Measurements from ENCODE around the gene ECT2L.

DNA sequence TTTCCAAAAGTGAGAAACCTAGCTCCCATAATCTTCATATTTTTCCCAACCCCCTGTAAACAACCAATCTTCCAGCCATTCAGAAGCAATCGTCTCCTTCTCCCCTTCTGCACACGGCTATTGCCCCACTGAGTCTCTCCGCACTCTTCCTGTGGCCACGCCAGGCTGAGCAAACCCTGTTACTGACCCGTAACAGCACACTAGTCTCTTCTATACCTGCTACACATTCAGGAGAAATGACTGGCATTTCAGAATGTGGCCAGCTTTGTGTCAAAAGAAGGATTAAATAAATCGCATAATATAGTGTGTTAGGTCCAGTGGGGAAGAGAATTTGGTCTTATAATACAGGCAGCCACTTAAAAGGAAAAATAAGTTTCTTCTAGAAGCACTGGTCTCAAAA is 41.4 kb downstream of the ECT2L start:
- TF ChIP-seq, protein P1, sequence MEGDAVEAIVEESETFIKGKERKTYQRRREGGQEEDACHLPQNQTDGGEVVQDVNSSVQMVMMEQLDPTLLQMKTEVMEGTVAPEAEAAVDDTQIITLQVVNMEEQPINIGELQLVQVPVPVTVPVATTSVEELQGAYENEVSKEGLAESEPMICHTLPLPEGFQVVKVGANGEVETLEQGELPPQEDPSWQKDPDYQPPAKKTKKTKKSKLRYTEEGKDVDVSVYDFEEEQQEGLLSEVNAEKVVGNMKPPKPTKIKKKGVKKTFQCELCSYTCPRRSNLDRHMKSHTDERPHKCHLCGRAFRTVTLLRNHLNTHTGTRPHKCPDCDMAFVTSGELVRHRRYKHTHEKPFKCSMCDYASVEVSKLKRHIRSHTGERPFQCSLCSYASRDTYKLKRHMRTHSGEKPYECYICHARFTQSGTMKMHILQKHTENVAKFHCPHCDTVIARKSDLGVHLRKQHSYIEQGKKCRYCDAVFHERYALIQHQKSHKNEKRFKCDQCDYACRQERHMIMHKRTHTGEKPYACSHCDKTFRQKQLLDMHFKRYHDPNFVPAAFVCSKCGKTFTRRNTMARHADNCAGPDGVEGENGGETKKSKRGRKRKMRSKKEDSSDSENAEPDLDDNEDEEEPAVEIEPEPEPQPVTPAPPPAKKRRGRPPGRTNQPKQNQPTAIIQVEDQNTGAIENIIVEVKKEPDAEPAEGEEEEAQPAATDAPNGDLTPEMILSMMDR (IDR thresholded peaks at IDR 0.05; ENCODE audit: low read depth, low read length, missing input control), result no peak
- TF ChIP-seq RAD21 (IDR thresholded peaks at IDR 0.05) (no peak), EGR1 (IDR thresholded peaks at IDR 0.05; ENCODE audit: low read depth in 2 of 2) (no peak), TAF1 (conservative IDR thresholded peaks at IDR 0.05) (no peak), SP1 (IDR thresholded peaks at IDR 0.05) (no peak), FOXA1 (IDR thresholded peaks at IDR 0.05) (no peak), GABPA (IDR thresholded peaks at IDR 0.05 in 1 of 2, conservative IDR thresholded peaks at IDR 0.05 in 1 of 2) (no peak), FOXA2 (IDR thresholded peaks at IDR 0.05) (no peak), JUND (IDR thresholded peaks at IDR 0.05) (no peak), YY1 (IDR thresholded peaks at IDR 0.05) (no peak)
- TF ChIP-seq, protein P2, sequence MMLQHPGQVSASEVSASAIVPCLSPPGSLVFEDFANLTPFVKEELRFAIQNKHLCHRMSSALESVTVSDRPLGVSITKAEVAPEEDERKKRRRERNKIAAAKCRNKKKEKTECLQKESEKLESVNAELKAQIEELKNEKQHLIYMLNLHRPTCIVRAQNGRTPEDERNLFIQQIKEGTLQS (IDR thresholded peaks at IDR 0.05), result no peak
- TF ChIP-seq, protein P3, sequence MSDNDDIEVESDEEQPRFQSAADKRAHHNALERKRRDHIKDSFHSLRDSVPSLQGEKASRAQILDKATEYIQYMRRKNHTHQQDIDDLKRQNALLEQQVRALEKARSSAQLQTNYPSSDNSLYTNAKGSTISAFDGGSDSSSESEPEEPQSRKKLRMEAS (IDR thresholded peaks at IDR 0.05), result no peak
- TF ChIP-seq, protein P4, sequence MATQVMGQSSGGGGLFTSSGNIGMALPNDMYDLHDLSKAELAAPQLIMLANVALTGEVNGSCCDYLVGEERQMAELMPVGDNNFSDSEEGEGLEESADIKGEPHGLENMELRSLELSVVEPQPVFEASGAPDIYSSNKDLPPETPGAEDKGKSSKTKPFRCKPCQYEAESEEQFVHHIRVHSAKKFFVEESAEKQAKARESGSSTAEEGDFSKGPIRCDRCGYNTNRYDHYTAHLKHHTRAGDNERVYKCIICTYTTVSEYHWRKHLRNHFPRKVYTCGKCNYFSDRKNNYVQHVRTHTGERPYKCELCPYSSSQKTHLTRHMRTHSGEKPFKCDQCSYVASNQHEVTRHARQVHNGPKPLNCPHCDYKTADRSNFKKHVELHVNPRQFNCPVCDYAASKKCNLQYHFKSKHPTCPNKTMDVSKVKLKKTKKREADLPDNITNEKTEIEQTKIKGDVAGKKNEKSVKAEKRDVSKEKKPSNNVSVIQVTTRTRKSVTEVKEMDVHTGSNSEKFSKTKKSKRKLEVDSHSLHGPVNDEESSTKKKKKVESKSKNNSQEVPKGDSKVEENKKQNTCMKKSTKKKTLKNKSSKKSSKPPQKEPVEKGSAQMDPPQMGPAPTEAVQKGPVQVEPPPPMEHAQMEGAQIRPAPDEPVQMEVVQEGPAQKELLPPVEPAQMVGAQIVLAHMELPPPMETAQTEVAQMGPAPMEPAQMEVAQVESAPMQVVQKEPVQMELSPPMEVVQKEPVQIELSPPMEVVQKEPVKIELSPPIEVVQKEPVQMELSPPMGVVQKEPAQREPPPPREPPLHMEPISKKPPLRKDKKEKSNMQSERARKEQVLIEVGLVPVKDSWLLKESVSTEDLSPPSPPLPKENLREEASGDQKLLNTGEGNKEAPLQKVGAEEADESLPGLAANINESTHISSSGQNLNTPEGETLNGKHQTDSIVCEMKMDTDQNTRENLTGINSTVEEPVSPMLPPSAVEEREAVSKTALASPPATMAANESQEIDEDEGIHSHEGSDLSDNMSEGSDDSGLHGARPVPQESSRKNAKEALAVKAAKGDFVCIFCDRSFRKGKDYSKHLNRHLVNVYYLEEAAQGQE (IDR thresholded peaks at IDR 0.05), result no peak
